Mammary epithelial cell (primary cell): ENCODE measurements around the gene TJP1.

Experiments
- CTCF ChIP-seq, 2 donors: IDR thresholded peaks in 1 of 2; conservative IDR thresholded peaks in 1 of 2; 2 replicates each; pipeline ENCODE4 v1.5.1; 2011 to 2012; ENCODE audit warnings: inconsistent platforms in 2 of 2, low read length in 2 of 2, mild to moderate bottlenecking in 2 of 2, control low read depth in 1 of 2, low read depth in 1 of 2; ENCODE audit not compliant: insufficient read depth in 1 of 2; ENCODE audit errors: extremely low read depth in 1 of 2
- EZH2 ChIP-seq: IDR thresholded peaks from 2 replicates; pipeline ENCODE4 v1.6.1; 2012; ENCODE audit warnings: low read length, inconsistent platforms, borderline replicate concordance

GRCh38 chr15:29672446-29672845, 149.8 kb downstream of the TJP1 start:
- TF ChIP-seq CTCF (conservative IDR thresholded peaks at IDR 0.05 in 1 of 2, IDR thresholded peaks at IDR 0.05 in 1 of 2; ENCODE audit: extremely low read depth in 1 of 2, insufficient read depth in 1 of 2, low read depth in 1 of 2, low read length in 2 of 2) (no peak), EZH2 (no peak)
